Measurements from ENCODE around the gene EDA.

EDA gene

GRCh38 chrX:69615779-69616456, at the start of gene EDA:
Gene EDA (plus strand): TSS chrX:69616113.
- DNase-seq: peak; percentile 67

- DNase-seq: no peak
These were observed 47.1 kb upstream of the EDA start for GRCh38 chrX:69568828-69569227.

DNA sequence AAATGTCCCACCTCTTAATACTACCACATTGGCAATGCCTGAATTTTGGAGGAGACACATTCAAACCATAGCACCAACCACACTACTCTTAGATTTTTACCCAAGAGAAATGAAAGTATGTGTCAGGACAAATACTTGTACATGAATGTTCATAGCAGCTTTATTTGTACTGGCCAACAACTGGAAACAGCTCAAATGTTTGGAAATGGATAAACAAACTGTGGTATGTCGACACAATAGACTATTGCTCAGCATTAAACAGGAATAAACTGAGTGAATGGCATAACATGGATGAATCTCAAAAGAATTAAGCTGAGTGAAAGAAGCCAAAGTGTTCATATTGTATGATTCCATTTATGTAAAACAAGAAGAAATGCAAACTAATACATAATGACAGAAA, 18.5 kb upstream of the EDA start:
- DNase-seq: no peak

GRCh38 chrX:69600182-69600581, 15.7 kb upstream of the EDA start:
- DNase-seq: no peak

- no peak for DNase-seq
These were observed 12.2 kb upstream of the EDA start for GRCh38 chrX:69603566-69604194.

DNA sequence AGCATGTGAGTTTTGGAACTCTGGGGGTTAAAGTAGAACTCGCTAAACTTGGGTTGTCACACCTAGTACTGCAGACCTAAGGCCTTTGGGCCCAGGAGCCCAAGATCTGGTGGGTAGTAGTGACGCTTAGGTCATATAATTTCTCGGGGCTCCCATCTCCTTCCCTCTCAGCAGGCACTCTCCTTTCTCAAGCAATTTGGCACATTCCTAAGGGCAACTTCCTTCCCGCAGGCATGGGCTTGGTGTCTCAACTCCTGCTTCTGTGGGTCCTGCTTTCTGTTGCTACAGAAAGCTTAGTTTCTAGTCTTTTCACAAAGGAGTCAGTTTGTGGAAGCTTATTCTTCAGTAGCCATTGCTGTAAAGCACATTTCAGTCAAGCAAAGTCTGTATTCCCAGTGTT, 10.4 kb upstream of the EDA start:
- DNase-seq: no peak

- DNase-seq: no peak
These were observed 8.3 kb upstream of the EDA start for GRCh38 chrX:69607616-69608015.

- DNase-seq: no peak
These were observed 2.0 kb upstream of the EDA start for GRCh38 chrX:69613946-69614345.

GRCh38 chrX:69614886-69615285, 1.0 kb upstream of the EDA start:
- DNase-seq: no peak

DNA sequence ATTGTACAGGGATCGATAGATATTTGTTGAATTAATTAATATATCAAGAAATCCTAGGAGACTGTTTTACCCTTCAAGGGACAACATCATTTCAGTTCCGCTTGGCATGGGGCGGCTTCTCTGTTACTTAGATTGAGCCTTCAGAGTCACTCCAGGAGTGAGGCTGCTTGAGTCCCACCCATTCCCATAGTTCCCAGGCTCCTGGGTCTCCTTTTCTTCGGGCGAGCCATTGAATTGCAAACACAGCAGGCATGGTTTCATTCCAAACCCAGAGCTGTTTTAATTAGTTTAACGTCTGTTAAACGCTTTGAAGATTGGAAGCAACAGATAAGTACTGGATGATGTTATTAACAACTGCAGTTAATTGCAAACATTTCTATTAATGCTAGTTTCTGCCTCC, 571 bp upstream of the EDA start:
- no peak for DNase-seq

DNA sequence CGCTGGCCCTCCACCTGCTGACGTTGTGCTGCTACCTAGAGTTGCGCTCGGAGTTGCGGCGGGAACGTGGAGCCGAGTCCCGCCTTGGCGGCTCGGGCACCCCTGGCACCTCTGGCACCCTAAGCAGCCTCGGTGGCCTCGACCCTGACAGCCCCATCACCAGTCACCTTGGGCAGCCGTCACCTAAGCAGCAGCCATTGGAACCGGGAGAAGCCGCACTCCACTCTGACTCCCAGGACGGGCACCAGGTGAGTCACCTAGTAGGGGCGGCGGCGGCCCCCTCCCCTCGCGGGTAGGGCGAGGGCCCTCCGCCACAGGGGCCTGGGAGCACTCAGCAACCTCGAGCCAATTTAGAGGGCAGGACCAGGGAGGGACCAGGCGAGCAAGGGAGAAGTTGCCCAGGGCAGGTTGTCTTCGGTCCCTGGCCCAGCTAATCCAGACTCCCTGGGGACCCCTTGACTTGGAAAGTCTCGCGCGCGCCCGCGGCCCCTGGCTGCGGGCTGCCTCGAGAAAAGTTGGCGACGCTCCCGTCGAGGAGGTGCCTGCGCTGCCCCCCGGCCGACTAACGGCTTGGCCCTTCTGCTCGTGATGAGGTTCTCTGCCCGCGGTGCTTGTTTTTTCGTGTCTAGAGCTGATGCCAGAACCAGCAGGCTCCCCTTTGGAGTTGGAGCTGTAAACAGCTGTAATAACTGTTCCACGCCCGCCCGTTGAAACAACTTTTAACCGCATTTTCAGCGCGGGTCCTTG, 717 bp downstream of the EDA start:
- no peak for DNase-seq

GRCh38 chrX:69618803-69619202, 2.9 kb downstream of the EDA start:
- DNase-seq: peak; percentile 7

DNA sequence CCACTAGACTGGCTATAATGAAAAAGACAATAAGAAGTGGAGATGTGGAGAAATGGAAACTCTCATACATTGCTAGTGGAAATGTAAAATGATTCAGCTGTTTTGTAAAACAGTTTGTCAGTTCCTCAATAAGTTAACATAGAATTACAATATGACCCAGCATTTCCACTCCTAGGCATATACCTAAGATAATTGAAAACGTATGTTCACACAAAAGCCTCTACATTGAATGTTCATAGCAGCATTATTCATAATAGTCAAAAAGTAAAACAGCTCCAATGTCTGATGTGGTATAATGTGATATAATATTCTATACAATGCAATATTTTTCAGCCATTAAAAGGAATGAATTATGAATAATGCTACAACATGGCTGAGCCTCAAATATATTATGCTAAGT, 10.2 kb downstream of the EDA start:
- no peak for DNase-seq

- DNase-seq: no peak
These were observed 11.8 kb downstream of the EDA start for GRCh38 chrX:69627744-69628143.

DNA sequence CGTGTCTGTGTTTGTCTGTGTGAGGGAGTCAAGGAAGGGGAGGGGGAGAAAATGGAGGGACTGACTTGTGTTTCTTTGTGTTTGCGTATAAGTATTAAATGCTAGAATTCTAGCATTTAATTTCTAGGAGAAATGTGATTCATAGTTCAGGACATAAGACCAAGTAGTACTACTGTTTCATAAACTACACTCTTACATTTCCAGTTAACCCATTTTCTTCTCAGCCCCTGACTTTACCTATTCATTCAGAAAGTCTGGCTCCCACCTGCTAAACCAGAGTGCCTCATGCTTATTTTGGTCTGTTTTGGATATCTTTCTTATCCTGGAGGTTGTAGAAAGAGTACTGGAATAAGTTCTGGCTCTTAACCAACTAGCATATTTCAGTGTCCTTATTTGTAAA, 14.2 kb downstream of the EDA start:
- DNase-seq: no peak

DNA sequence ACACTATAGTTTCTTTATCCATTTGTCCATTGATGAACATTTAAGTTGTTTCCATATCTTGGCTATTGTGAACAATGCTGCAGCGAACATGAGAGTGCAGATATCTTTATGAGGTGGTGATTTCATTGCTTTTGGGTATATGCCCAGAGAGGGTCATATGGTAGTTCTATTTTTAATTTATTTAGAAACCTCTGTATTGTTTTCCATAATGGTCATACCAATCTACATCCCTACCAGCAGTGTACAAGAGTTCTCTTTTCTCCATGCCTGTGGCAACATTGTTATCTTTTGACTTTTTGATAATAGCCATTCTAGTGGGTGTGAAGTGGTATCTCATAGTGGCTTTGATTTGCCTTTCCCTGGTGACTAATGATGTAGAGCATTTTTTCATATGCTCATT, 48.8 kb downstream of the EDA start:
- DNase-seq: no peak

DNA sequence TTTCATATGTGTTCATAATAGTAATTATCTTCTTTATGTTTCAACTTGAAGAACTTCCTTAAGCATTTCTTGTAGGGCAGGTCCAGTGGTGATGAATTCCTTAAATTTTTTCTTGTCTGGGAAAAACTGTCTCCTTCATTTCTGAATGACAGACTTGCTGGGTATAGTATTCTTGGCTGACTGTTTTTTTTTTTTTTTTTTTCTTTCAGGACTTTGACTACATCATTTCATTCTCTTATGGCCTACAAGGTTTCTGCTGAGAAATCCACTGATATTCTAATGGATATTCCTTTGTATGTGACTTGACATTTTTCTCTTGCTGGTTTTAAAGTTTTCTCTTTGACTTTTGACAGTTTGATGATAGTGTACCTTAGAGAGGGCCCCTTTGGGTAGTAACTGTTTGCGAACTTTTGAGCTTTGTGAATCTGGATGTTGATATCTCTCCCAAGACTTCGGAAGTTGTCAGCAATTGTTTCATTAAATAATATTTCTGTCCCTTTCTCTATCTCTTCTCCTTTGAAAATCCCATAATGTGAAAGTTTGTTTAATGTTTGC, 54.2 kb downstream of the EDA start:
- no peak for DNase-seq

GRCh38 chrX:69674891-69675290, 59.0 kb downstream of the EDA start:
- DNase-seq: no peak

- DNase-seq: no peak
These were observed 89.9 kb downstream of the EDA start for GRCh38 chrX:69705818-69706217.

GRCh38 chrX:69718102-69718501, 102.2 kb downstream of the EDA start:
- DNase-seq: no peak

DNA sequence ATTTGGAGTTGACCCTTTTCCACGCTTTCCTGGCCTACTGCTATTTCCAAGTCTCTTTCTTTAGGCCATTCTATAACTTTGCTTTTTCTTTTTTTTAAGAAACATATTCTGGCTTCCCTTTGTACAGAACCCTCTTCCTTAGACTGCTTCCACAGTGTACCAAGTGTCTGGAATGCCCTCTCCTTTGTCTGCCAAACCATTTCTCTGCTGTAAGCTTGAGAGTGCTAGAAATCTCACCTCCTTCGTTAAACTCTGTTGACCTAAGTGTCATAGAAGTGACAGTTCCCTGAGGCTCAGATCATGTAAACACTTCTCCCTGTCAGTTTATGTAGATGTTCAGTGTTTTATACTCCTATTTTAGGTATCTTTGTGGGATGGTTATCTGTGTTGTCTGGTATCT, 108.4 kb downstream of the EDA start:
- DNase-seq: no peak

DNA sequence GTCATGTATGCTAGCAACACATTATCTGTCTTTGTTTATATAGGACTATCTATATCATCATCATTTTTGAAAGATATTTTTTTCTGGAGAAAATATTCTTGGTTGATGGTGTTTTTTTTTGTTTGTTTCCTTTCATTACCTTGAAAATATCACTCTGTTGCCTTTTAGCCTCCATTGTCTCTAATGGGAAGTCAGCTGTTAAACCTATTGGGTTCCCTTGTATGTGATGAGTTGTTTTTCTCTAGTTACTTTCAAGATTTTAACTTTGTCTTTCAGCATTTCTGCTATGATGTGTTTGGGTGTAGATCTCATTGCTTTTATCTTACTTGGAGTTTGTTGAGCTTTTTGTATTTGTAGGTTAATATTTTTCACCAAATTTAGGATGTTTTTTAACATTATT, 124.4 kb downstream of the EDA start:
- DNase-seq: no peak

- no peak for DNase-seq
These were observed 125.8 kb downstream of the EDA start for GRCh38 chrX:69741721-69742120.

DNA sequence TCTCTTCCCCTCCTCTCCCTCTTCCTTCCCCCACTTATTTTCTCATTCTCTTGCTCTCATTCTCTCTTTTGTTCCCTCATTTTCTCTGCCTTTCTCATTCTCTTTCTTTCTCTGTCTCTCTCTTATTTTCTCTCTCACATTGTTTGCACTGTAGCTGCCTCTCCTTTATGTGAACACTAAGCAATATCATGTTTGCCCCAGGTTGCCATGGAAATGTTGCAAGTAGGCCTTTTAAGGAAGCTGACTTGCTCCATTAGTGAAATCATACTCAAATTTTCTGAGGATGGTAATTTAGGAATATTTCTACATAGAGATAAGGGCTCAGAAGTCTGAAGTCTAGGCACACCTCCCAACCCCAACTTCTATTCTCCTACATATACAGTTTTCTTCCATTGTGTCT, 130.1 kb downstream of the EDA start:
- no peak for DNase-seq

Measured in activated CD4-positive, alpha-beta T cell treated with anti-CD3 and anti-CD28 coated beads, Interleukin-2, amount 50 U/mL, for 16 hours (primary cell).